ENCODE results near the gene ANKRD36C. TPM values are rescaled to one million over a fixed set of nuclear protein-coding genes. Genes with fewer than 3 reads are reported as not detected.
"Not testable (repeated sequence)": the region's sequence is repeated elsewhere in the genome, so short reads cannot be mapped to it uniquely, and the experiment has no call there.

The ANKRD36C gene
- total and polyA plus RNA-seq, 10 donors = 0.80 to 106 (median 58.5) TPM

DNA sequence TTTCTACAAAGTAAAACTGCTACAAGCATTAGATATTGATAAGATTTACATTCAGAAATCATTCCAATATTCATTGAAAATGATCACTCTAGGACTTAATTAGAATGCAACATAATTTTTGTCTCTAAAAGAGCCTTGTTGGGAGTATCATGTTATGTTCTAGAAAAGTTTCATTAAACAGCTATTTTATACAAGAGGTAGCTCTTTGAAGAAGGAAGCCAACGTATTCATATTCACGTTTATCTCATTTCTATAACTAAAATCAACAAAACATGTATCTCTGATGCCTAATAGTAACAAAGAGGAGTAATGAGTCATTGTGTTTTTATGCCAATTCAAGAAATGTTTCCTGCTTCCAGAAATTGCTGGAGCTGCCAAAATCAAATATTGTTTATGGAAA, 97.2 kb downstream of the ANKRD36C start:
- peaks cover 0 to 48% (median 7%) of the 10 kb centered on the region in 6 donors for H3K36me3 ChIP-seq
- H3K4me3 ChIP-seq; intact Hi-C loops (cut with DNase I; ENCODE audit: low total_unique reads); H3K9me3 ChIP-seq; DNase-seq; H3K4me1 ChIP-seq; H3K27ac ChIP-seq; H3K27me3 ChIP-seq (replicated peaks in 1 of 7): not testable (repeated sequence)
- 70 to 89% (median 84%) methylated on average over 2 of the region's 2 CpGs for WGBS, 5 donors

DNA sequence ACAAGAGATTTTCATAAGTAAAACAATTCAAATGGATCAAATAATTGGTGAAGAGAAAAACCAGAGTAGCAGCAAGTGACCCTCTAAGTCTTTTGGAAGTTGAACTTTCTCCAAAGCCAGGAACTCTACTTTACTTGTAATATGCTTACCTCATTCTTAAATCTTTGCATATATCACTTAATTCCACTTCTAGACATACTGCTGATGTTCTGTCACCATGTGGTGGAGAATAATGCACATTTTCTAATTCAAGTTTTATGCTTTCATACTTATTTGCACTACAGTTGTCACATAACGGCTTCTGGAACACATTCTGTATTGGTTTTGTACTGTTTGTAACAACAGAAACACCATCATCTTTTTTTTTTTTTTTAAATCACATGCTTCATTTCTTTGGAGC, 123.7 kb downstream of the ANKRD36C start:
- H3K27ac ChIP-seq; intact Hi-C loops (cut with DNase I; ENCODE audit: low total_unique reads); H3K4me1 ChIP-seq; H3K27me3 ChIP-seq (replicated peaks in 1 of 7); H3K4me3 ChIP-seq; DNase-seq; H3K9me3 ChIP-seq: not testable (repeated sequence)
- WGBS, 5 donors = 95 to 100% (median 96%) methylated on average over 1 of the region's 1 CpG
- H3K36me3 ChIP-seq = peaks cover 0 to 16% (median 0%) of the 10 kb centered on the region in 6 donors

DNA sequence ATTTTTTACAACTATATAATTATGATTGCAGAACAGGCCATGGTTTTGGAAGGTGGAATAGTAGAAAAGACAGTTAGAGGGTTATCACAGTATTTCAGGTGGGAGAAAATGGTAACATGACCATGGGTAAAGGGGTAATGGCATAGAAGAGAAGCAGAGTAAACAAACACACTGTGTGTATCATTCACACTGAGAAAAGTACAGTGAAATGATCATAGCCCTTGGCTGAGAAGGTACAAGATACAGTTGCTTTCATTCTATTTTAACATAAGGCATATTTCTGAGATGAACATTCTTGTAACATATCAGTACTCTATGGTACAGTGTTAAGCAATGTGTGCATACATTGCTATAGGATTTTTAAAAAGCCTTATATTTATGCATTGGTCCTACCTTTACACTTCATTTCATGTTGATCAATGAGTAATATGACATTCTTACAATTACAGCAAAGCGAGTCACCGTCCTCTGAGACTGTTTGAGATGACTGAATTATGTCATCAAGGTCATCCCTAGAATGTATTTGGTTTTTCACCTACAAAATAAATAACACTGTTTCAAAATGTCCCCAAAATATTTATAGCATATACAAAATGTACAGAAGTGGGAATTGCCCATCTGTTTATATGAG, 124.5 kb downstream of the ANKRD36C start:
- DNase-seq; H3K4me3 ChIP-seq; H3K9me3 ChIP-seq; intact Hi-C loops (cut with DNase I; ENCODE audit: low total_unique reads); H3K4me1 ChIP-seq; H3K27me3 ChIP-seq (replicated peaks in 1 of 7); H3K27ac ChIP-seq: not testable (repeated sequence)
- peaks cover 0 to 16% (median 0%) of the 10 kb centered on the region in 6 donors for H3K36me3 ChIP-seq
- no CpG with 5 or more reads among the region's 2 CpGs for WGBS, 5 donors

DNA sequence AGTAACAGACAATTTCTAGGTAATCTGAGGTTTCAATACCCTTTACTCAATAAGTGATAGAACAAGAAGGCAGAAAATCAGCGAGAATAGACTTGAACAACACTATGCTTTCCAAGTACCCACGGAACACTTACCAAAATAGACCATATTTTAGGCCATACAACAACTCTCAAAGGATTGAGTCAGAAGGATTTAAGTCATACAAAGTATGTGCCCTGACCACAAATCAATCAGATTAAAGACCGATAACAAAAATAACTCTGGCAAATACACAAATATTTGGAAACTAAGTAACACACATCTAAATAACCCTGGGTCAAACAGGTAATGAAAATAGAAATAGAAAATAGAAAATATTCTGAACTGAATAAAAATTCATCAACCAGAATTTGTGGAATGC, 129.5 kb downstream of the ANKRD36C start:
- H3K4me3 ChIP-seq; DNase-seq; H3K27ac ChIP-seq; intact Hi-C loops (cut with DNase I; ENCODE audit: low total_unique reads); H3K4me1 ChIP-seq; H3K27me3 ChIP-seq (replicated peaks in 1 of 7); H3K9me3 ChIP-seq: not testable (repeated sequence)
- 88 to 97% (median 95%) methylated on average over 3 of the region's 3 CpGs for WGBS, 5 donors
- H3K36me3 ChIP-seq = peaks cover 0 to 18% (median 0%) of the 10 kb centered on the region in 6 donors

DNA sequence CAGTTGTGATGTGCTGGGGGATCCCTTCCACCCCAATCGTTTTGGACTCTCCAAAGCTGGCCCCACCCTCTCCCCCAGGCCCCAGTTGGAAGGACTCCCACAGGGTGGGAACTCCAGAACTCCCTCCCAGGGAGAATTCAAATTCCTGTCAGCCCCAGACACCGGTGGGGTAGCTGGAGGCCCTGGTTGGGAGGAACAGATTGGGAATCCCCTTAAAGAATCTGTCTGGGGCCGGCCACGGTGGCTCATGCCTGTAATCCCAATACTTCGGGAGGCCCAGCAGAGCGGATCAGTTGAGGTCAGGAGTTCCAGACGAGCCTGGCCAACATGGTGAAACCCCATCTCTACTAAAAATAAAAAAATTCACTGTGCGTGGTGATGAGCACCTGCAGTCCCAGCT, 155.5 kb downstream of the ANKRD36C start:
- DNase-seq = no peak
- H3K27me3 ChIP-seq (replicated peaks in 1 of 7) = no peaks in the 10 kb centered on the region
- no peak overlapping the region for H3K27ac ChIP-seq
- H3K4me3 ChIP-seq = no peak overlapping the region
- H3K4me1 ChIP-seq = no peaks in the 10 kb centered on the region
- TF ChIP-seq POLR2A (IDR thresholded peaks at IDR 0.05) = no peak
- no peak for TF ChIP-seq POLR2AphosphoS5 (IDR thresholded peaks at IDR 0.05)
- TF ChIP-seq, protein P1, sequence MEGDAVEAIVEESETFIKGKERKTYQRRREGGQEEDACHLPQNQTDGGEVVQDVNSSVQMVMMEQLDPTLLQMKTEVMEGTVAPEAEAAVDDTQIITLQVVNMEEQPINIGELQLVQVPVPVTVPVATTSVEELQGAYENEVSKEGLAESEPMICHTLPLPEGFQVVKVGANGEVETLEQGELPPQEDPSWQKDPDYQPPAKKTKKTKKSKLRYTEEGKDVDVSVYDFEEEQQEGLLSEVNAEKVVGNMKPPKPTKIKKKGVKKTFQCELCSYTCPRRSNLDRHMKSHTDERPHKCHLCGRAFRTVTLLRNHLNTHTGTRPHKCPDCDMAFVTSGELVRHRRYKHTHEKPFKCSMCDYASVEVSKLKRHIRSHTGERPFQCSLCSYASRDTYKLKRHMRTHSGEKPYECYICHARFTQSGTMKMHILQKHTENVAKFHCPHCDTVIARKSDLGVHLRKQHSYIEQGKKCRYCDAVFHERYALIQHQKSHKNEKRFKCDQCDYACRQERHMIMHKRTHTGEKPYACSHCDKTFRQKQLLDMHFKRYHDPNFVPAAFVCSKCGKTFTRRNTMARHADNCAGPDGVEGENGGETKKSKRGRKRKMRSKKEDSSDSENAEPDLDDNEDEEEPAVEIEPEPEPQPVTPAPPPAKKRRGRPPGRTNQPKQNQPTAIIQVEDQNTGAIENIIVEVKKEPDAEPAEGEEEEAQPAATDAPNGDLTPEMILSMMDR (IDR thresholded peaks at IDR 0.05 in 8 of 11, conservative IDR thresholded peaks at IDR 0.05 in 3 of 11) = no peak
- H3K9me3 ChIP-seq = peaks cover 0 to 13% (median 0%) of the 10 kb centered on the region in 8 donors
- intact Hi-C loops (cut with DNase I; ENCODE audit: low total_unique reads) = no loop called here
- H3K36me3 ChIP-seq = peaks cover 0 to 80% (median 18%) of the 10 kb centered on the region in 6 donors
- 91 to 97% (median 95%) methylated on average over 6 to 8 of the region's 8 CpGs for WGBS, 5 donors

DNA sequence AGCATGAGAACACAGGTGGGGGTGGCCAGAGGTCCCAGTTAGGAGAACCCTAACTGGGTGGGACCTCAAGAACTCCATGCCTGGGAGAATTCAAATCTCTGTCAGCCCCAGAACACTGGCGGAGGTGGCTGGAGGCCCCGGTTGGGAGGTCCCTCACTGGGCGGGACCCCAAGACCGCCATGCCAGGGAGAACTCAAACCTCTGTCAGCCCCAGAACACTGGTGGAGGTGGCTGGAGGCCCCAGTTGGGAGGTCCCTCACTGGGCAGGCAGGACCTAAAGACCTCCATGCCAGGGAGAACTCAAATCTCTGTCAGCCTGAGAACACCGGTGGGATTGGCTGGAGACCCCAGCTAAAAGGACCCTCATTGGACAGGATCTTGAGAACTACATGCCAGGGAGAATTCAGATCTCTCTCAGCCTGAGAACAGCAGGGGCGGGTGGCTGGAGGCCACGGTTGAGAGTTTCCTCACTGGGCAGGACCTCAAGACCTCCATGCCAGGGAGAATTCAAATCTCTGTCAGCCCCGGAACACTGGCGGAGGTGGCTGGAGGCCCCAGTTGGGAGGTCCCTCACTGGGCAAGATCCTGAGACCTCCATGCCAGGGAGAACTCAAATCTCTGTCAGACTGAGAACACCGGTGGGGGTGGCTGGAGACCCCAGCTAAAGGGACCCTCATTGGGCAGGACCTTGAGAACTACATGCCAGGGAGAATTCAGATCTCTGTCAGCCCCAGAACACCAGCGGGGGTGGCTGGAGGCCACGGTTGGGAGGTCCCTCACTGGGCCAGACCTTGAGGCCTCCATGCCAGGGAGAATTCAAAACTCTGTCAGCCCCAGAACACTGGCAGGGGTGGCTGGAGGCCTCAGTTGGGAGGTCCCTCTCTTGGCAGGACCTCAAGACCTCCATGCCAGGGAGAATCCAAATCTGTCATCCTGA, 157.3 kb downstream of the ANKRD36C start:
- Histone ChIP-seq H3K9me3 (peaks cover 0 to 24% (median 2%) of the 10 kb centered on the region in 8 donors), H3K36me3 (peaks cover 0 to 93% (median 23%) of the 10 kb centered on the region in 6 donors)
- intact Hi-C loops (cut with DNase I; ENCODE audit: low total_unique reads); H3K4me3 ChIP-seq; H3K4me1 ChIP-seq; DNase-seq; H3K27me3 ChIP-seq (replicated peaks in 1 of 7); H3K27ac ChIP-seq: not testable (repeated sequence)
- WGBS, 5 donors = 80 to 98% (median 96%) methylated on average over 9 to 12 of the region's 12 CpGs

DNA sequence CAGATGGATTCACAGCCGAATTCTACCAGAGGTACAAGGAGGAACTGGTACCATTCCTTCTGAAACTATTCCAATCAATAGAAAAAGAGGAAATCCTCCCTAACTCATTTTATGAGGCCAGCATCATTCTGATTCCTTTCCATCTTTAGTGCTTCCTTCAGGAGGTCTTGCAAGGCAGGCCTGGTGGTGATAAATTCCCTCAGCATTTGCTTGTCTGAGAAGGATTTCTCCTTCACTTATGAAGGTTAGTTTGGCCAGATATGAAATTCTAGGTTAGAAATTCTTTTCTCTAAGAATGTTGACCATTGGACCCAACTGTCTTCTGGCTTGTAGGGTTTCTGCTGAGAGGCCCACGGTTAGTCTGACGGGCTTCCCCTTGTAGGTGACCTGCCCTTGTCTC, 167.4 kb downstream of the ANKRD36C start:
- H3K36me3 ChIP-seq = peaks cover 0 to 12% (median 5%) of the 10 kb centered on the region in 6 donors
- WGBS, 5 donors = 91 to 99% (median 94%) methylated on average over 2 of the region's 3 CpGs
- H3K27me3 ChIP-seq (replicated peaks in 1 of 7); H3K27ac ChIP-seq; H3K4me3 ChIP-seq; intact Hi-C loops (cut with DNase I; ENCODE audit: low total_unique reads); DNase-seq; H3K4me1 ChIP-seq: not testable (repeated sequence)
- H3K9me3 ChIP-seq = peaks cover 3 to 76% (median 66%) of the 10 kb centered on the region in 8 donors

DNA sequence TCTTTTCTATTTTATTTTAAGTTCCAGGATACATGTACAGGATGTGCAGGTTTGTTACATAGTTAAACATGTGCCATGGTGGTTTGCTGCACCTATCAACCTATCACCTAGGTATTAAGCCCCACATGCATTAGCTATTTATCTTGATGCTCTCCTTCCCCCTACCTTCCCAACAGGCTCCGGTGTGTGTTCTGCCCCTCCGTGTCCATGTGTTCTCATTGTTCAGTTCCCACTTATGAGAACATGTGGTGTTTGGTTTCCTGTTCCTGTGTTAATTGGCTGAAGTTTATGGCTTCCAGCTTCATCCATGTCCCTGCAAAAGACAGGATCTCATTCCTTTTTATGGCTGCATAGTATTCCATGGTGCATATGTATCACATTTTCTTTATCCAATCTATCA, 174.1 kb downstream of the ANKRD36C start:
- H3K27ac ChIP-seq; intact Hi-C loops (cut with DNase I; ENCODE audit: low total_unique reads); H3K4me1 ChIP-seq; DNase-seq; H3K27me3 ChIP-seq (replicated peaks in 1 of 7); H3K4me3 ChIP-seq: not testable (repeated sequence)
- WGBS, 5 donors = 98 to 100% (median 98%) methylated on average over 2 of the region's 2 CpGs
- peaks cover 9 to 67% (median 58%) of the 10 kb centered on the region in 8 donors for H3K9me3 ChIP-seq
- peaks cover 0 to 12% (median 0%) of the 10 kb centered on the region in 6 donors for H3K36me3 ChIP-seq

DNA sequence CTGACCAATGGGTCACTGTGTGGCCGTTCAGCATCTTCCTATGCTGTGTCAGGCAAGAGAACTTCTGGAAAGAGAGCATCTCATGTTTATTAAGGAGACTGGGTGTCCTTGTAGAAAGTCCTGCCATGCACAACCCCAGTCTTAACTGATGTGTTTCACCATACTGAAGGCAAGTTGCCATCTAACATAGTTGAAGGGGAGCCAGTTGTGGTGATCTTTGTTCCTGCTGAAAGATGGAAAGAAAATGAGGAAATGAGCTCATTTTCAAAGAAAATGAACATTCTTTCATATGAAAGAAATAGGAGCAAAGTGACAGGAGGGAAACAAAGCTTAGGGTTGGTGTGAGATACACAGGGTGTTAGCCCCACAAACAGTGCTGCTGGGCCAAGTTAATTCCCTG, 178.3 kb downstream of the ANKRD36C start:
- DNase-seq; H3K27ac ChIP-seq; intact Hi-C loops (cut with DNase I; ENCODE audit: low total_unique reads); H3K4me1 ChIP-seq; H3K27me3 ChIP-seq (replicated peaks in 1 of 7); H3K4me3 ChIP-seq: not testable (repeated sequence)
- Histone ChIP-seq H3K36me3 (peaks cover 0 to 17% (median 0%) of the 10 kb centered on the region in 6 donors), H3K9me3 (peaks cover 0 to 35% (median 32%) of the 10 kb centered on the region in 8 donors)
- 82 to 96% (median 91%) methylated on average over 1 of the region's 1 CpG for WGBS, 5 donors

Measured in spleen (tissue), 11 donors.